GM21825 (cell line): ENCODE results near the gene GABARAP.
A peak's percentile ranks its signal among the peaks of the same experiment; 100 is the strongest.

Experiments
- ATAC-seq: cut with Tn5 transposase; IDR thresholded peaks from one replicate; pipeline ENCODE4 v1.9.1; 2021; ENCODE audit warnings: mild to moderate bottlenecking, moderate library complexity; ENCODE audit not compliant: unreplicated experiment

Gene GABARAP

DNA sequence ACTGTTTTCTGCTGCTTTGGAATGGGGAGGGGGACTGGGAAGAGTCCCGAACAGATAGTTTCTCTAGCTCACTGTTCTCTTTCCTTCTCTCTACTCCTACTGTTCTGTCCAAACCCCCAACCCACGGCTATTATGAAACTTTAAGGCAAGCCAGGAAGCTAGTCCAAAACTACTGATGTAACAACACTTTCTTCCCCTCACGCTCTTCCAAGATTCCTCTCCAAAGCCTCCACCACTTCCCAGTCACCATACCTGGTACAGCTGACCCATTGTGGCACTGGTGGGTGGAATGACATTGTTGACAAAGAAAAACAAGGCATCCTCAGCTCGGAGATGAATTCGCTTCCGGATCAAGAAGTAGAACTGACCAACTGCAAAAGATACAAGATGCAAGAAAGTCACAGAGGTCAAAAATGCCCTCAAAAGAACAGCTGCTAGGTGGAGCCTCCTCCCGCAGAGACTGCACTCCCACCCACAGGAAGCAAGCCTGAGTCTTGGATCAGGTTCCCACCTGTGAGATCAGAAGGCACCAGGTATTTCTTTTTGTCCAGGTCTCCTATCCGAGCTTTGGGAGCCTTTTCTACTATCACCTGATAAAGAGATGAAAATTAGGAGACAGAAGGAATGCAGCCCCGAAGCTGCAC lies 1.0 kb downstream of the GABARAP start:
- no peak for ATAC-seq

DNA sequence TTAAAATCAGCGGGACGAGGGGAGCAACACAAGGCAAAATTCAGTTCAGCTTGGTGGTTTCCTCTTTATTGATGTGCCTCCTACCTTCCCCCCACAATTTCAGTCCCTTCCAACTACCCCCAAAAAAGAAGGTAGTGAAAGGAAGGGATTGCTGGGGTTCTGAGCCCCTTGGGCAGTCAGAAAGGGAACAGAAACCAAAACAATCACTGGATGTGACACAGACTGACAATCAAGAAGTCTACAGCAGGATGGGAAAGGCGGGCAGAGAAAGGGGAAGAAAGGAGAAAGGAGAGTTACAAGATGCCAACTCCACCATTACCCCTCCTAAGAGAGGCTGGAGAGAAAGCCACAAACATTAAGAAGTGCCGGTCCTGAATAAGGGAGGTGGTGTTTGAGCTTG lies 1.9 kb downstream of the GABARAP start:
- ATAC-seq, result no peak

DNA sequence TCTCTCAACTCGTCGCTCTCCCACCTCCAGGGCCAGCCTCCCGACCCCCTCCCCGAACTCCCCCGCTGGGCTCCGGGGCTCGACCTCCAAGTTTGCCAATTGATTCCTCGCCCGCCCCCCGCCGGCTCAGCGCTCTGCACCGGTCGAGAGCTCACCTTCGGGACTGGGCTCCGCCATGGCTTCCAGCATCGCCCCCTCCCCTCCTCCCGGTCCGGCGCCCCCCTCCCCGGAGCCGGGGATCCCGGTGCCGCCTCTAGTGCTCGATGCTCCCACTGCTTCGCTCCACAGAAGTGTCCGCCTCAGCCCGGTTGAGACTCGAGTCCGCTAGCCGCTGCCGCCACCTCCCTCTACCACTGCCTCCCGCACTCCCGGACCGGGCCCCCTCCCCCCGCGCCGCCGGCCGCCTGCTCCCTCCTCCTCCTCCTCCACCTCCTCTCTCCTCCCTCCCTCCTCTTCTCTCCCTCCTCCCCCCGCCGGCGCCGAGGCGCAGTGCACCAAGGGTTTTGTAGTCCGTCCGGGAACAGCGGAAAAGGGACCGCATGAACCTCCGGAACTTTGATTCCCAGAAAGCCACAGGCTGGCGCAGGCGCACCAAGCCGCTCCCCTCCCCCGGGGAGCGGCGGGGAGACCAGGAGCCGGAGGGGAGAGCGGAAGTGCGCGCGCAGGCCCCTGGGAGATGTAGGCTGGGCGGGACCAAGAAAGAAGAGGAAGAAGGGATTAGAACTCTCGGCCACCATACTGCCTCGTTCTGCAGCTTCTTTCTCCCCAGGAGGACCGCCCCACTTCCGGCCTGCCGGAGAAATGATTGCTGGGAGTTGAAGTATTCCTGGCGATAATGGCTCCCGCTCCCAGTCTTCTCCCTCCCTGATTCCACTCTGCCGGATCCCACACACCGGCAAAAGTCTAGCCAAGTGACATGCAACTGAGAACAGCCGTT lies 2.9 kb downstream of the GABARAP start, which contains the start of gene PHF23:
TSS of gene PHF23 (minus strand) at position 367 of the 937 bp plus-strand sequence. CDS start at position 189, 178 bp downstream.
- ATAC-seq, result peak; percentile 39

DNA sequence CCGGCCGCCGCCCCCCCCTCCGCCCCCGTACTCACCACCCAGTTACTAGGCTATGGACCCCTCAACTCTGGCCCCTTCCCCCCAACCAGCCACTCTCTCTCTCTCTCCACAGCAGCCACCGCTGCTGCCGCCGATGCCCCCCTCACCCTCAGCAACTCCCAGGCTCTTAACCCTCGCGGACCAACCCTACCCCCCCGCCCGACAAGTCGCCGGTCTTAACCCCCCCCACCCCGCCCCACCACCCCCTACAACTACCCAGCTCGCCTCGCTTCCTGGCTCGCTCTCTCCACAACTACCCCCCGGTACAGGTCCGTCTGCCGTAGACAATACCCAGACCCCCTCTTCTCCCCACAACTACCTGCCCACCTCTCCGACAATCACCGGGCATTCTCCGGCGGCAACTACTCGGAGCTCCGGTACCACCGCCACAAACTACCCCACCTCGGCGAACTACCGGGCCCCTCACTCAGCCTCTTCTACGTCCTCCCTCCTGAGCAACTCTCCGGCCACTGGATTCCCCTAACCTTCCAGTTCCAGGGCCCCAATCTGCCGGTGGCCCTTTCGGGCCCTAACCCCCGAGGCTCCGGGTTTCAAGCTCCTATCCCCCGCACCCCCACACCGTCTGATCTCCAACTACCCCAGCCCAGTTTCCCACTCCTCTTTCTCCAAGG lies 3.7 kb downstream of the GABARAP start:
- ATAC-seq, result no peak

DNA sequence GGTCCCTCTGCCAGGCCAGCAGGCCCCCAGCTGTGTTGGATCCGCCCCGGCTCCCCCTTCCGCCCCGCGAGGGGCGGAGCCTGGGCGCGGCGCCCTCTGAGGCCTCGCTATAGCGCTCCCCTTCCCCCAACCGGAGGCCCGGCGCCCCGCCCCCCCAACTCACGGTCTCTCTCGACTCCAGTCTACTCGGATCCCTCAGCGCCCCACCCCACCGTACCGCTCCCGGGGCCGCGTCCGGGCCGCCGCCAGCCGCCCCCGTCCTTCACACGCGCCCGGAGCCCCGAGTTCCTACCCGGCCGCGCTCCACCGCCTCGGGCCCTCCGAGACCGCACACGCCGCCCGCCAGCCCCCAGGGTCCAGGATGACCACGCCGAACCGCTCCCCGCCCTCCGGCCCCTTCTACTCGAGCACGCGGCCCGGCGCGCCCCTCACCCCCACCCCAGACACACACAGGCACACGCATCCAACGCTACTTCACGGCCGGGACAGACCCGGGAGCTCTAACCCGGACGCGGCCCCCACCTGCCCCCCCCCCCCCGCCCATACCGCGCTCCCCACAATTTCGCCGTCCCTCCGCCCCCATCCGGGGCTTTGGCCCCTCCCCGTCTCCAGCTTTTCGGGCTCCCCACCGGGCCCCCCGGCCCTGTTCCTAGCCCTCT lies 4.4 kb downstream of the GABARAP start:
- ATAC-seq, result no peak

DNA sequence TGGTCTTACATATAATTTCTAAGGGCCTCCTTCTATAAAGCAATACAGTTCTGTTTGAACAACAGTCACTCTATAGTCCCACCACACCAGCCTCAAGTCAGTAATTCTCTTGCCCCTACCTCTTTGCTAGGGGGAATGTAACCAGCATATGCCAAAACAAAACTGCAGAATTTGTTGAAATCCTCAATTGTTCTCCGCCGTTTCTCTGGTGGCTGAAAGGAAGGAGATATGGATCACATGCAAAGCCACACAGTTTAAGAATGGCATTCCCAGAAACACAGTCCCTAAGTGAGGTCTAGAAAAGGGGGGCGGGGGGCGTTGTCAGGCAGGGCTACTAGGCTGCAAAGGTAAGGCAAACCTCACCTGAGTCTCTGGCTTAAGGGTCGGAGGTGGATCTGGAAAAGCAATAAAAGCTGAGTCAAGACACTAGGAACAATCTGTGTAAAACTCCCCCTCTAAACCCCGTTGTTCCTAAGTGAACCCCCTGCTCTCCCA lies 4.9 kb downstream of the GABARAP start:
- no peak for ATAC-seq

DNA sequence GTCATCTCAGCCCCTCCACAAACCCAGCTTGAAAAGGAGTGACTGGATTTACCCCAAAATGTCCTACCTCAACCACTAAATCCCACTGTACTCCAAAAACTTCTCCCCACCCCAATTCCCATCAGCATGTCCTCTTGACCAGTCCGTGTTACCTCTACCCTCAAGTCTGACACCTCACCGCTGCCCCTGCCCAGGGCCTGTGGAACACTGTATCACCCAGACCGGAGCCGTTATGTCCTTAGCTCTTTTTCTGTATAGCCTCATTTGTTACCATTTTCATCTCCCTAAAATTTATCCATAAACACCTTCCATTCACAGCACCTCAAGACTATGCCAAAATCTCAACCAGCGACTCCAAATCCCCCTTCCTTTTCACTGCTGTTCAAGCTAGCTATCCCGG lies 5.4 kb downstream of the GABARAP start:
- no peak for ATAC-seq

DNA sequence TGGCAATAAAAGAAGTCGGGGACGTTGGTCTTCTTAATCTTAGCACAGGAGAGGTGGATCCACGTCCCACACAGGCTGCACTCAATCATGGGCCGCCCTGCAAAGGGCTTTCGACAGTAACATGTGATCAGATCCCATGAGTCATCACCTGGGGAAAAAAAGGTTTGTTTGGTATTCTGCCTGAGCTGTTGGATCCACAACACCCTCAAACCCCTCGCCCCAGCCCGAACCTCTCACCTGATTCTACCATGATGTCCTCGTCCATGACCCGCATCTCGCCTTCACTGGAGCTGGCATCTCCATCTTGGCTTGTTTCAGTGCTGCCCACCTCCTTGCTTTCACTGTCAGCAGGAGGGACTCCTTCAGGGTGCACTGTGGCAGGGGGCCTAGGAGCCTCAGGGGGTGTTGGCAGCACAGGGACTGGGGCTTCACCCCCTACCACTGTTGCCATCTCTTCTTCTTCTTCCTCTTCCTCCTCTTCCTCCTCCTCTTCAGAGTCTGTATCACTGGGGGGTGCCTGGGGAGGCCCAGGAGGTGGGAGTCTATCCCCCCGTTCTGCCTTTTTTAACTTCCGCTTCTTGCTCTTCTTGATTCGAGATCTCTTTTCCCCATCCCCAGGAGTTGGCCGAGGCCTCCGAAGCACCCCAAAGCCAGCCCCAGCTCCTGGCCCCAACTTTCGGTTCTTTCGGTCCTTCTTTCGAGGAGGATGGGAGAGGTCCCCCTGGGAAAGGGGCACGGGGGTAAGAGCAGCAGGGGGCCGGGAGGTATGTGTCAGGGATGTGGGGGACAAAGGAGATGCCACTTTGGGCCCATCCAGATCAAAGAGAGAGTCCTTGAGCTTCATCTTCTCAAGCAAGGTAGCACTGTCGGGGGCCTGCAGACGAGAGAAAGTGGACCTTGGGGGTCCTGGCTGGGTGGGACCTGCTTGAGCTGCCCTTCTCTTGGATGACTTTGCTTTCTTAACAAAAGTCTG lies 6.3 kb downstream of the GABARAP start:
- ATAC-seq, result no peak

DNA sequence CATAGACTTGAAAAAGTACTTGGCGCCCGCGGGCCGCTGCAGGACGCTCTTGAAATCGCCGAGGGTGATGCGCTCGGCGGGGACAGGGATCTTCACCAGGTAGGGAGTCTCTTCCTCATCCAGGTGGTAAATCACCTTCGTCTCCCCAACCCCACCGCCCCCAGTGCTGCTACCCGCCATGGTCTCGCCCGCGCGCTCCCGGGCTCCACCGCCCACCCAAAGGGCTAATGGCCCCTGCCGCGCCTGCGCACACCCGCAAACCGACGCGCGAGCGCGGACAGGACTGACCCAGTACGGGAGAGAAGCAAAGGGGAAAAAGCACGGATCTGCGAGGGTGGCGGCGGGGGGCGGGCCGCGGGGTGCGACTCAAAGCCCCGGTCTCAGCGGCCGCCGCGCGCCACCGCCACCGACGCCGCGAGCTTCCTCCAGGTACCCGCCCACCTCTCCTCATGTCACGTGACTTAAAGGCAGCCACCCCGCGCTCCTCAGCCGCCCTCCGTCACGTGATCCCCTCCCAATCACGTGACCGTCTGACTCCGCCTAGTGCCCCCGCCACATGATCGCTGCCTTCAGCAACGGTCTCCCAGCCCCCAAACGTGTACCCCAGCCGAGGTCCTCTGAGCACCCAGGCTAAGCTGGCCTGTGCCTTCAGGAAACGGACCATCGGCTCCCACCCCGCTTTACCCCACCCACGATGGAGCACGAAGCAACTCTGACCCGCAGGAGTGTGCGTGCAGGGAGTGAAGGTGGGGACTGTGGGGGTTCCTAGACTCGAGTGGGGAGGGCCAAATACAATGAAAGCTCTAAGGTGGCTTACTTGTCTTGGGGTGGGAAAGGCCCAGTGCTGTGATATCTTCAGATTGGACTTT lies 7.9 kb downstream of the GABARAP start, which contains the start of gene DVL2:
TSS of gene DVL2 (minus strand) at position 435 of the 869 bp plus-strand sequence. CDS start at position 180, 255 bp downstream.
- peak; percentile 37 for ATAC-seq

DNA sequence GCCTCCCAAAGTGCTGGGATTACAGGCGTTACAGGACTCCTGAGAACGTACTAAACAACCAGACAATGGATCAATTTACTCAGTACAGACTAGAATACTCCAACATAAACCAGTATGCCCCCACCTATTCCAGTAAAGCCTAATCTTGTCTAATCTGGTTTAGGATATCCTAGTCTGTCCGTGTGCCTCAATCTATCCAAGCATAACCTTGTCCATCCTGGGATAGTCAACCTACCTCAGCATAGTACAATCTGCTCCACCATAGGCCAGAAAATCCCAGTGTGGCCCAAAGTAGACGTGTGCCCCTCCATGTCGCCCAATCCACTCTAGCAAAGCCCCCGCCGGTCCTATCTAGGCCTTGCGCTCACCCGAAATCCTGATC lies 8.6 kb downstream of the GABARAP start:
- no peak for ATAC-seq

DNA sequence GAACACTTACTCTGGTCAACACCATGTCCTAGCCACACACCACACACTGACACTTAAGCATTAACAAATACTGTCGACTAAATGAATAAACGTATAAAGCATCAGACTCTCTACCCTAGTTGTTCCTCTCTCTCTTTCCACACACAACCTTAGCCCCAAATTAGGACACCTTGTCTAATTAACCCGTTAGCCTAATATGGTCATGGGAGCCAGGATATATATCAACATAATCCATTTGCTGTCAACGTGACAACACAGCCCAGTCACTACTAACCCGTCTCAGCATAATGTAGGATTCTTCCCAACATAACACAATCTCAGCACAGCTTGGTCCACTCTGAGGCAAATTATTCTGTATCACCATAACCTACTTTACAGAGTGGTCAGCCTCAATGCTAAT lies 10.1 kb downstream of the GABARAP start:
- no peak for ATAC-seq

DNA sequence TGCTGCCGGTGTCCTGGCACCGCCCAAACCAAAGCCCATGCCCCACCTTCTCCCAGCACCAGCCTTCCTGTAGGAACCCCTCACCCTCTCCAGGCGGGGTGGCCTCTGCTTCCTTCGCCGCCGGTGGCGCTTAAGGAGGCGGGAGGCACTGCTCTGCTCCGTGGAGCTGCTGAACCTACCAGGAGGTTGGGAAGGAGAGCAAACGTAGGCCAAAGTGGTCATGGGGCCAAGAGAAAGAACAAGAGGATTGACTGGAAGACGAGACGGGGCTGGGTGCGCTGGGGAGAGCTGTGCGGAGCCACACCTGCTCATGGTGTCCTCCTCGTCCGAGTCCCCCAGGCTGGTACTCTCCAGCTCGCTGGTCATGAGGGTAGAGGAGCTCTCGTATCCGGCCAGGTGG lies 12.7 kb downstream of the GABARAP start:
- ATAC-seq, result no peak

DNA sequence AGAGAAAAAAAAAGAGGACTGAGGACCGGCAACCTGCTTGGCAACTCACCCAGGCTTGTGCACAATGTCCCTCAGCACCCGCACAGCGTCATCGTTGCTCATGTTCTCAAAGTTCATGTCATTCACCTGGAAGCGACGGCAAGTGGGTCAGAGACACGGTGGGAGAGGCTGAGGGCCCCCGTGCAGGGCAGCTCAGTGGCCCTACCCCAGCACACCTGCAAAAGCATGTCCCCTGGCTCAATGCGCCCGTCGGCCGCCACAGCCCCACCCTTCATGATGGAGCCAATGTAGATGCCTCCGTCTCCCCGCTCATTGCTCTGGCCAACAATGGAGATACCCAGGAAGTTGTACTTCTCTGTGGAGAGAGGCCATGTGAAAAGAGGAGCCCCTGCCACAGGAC lies 13.3 kb downstream of the GABARAP start:
- ATAC-seq, result no peak

DNA sequence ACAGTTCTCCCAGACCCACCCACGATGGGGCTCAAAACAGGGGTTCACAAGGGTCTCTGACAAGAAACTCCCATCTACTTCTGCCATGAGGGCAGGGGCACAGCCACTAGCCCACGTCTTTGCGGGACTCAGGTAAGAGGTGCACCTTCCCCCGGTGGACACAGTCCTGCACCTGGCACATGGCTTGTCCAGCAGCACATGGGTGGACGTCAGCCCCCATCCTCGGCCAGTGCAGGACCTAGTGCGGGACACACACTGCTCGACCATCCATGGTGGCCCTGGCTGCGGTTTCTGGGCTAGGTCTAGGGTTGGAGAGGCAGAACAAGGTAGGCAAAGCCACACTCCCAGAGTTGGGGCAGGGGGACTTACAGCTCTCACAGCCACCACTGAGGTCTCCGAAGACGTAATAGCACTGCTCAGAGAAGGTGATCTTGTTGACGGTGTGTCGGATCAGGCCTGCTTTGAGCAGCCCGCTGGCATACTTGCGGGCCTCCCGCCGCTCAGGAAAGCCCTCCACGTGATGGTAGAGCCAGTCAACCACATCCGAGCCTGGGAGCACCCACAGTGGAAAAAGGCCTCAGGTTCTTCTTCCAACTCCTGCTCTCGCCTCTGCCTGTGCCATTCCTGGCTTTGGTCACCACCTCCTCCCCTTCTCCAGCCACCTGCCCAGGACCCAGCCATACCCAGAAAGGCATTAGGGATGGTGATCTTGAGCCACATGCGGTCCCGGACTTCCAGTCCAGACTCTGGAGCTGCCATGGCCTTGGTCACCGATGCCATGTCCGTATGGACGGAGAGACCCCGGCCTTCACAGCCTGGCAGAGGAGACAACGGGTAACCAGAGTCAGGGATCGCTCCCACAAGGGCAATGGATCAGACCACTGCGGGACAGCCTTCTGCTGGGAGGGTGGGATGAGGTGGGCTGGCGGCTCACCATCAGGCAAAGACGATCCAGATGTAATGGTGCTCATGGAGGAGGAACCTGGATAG lies 15.2 kb downstream of the GABARAP start:
- no peak for ATAC-seq

DNA sequence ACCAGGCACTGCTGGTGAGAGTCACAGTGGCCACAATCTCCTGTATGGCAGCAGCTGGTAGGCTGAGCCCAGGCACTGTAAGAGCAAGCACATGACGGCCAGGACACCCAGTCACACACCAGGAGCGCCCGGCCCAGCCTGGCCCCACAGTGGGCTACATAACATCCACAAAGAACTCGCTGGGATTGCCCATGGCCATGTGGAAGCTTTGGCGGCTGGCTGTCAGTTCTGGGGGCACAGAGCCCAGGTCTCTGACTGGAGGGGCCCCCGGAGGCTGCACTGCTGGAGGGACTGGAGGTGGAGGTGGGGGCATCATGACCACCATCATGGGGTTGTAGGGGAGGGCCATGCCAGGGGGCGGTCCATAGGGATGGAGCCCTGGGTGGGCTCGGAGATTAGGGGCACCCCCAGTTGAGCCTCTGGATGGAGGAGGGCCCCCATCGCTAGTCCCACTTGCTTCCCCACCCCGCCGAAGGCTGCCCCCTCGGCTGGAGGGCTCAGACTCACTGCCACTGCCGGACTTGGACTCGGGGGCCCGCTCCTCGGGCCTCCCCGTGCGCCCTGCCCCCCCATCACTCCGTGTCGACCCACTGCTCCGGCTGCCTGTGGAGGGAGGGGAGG lies 16.4 kb downstream of the GABARAP start:
- ATAC-seq, result no peak

DNA sequence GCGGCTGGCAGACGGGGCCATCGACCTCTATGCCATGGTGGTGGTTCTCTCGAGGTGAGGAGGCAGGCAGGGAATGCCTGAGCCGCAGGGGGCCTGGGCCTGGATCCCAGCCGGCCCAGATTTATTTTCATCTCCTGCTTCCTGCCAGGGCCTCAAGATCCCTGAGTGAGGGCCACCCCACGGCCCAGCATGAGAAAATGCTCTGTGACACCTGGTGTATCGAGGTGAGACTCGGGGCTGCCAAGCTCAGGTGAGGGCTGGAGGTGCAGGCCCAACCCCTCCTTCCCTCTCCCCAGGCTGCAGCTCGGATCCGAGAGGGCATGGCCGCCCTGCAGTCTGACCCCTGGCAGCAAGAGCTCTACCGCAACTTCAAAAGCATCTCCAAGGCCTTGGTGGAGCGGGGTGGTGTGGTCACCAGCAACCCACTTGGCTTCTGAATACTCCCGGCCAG lies 17.6 kb downstream of the GABARAP start:
- ATAC-seq, result no peak

DNA sequence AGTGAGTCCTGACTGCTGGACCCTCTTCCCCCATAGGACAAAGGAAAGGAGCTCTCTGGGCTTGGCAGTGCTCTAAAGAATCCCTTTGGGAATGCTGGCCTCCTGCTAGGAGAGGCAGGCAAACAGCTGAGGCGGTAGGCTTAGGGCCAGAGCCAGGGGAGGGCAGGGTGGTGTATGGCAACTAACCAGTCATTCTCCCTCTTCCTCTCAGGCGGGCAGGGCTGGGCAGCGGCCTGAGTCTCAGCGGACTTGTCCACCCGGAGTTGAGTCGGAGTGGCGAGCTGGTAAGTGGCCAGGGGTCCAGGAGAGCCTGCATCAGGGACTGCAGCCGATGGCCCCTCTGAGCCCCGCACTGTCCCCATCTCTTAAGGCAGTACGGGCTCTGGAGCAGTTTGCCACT lies 18.1 kb downstream of the GABARAP start:
- no peak for ATAC-seq
